ENCODE data around the gene RBFOX1. TPM values are rescaled to one million over a fixed set of nuclear protein-coding genes. Genes with fewer than 3 reads are reported as not detected.

The RBFOX1 gene
- total RNA-seq, 4 donors from 2014 or later, result 0.16 TPM; not detected in 3

- TF ChIP-seq CTCF (IDR thresholded peaks at IDR 0.05; ENCODE audit: low read depth), result no peak
These were observed 414.3 kb downstream of the RBFOX1 start for GRCh38 chr16:7746941-7747340.

- no peak for TF ChIP-seq CTCF (IDR thresholded peaks at IDR 0.05; ENCODE audit: low read depth)
These were observed 415.9 kb downstream of the RBFOX1 start for GRCh38 chr16:7748522-7748921.

GRCh38 chr16:7755347-7755882, 422.8 kb downstream of the RBFOX1 start:
- no peak for TF ChIP-seq CTCF (IDR thresholded peaks at IDR 0.05; ENCODE audit: low read depth)

Small RNA genes lying within 50 kb of the gene (small RNA-seq; reads per million reads assigned to genes)
- gene RF00537 (not detected), gene RF00561 (not detected)

Measured in subcutaneous adipose tissue (tissue), 4 donors.